ENCODE data around the gene NBEAL2. TPM values are rescaled to one million over a fixed set of nuclear protein-coding genes. Genes with fewer than 3 reads are reported as not detected.

NBEAL2 gene
- total and polyA plus RNA-seq, 10 donors: 44.0 to 271 (median 129) TPM

DNA sequence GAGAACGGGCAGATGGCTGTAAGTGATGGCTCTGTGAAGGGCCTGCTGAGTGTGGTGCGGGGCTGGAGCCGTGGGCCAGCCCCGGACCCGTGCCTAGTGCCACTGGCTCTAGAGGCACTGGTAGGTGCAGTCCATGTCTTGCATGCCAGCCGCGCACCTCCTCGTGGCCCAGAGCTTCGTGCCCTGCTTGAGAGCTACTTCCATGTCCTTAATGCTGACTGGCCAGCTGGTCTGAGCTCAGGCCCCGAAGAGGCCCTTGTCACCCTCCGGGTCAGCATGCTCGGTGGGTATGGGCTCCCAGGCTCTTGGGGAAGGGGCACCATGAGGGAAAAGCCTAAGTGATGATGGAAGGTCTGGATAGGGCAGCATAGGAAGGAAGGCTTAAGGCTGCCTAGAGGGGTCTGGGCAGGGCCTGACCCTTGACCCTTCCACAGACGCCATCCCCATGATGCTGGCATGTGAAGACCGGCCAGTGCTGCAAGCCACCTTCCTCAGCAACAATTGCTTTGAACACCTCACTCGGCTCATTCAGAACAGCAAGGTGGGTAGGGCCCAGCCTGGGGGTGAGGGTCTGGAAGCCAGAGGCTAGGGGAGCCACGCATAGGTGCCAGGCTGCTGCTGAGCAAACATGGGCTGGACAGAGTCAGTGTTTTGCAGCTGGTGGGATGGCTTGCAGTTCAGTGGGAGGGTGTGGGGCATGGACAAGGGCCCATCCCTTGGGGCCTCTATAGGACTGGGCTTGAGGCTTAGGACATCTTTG is 12.1 kb downstream of the NBEAL2 start:
- H3K9me3 ChIP-seq: no peaks in the 10 kb centered on the region
- no peaks in the 10 kb centered on the region for H3K27me3 ChIP-seq (replicated peaks in 1 of 7)
- peak overlapping the region in 4 of 8 donors; percentile 83 to 95 (median 92) for H3K27ac ChIP-seq
- intact Hi-C loops (cut with DNase I; ENCODE audit: low total_unique reads): no loop called here
- DNase-seq: peak; percentile 76
- WGBS, 5 donors: 91 to 99% (median 94%) methylated on average over 16 of the region's 16 CpGs
- H3K4me1 ChIP-seq: peaks cover 27 to 87% (median 60%) of the 10 kb centered on the region in 6 donors
- peak in 1 of 3 donors; percentile 7 for TF ChIP-seq POLR2AphosphoS5 (IDR thresholded peaks at IDR 0.05)
- TF ChIP-seq, protein P1, sequence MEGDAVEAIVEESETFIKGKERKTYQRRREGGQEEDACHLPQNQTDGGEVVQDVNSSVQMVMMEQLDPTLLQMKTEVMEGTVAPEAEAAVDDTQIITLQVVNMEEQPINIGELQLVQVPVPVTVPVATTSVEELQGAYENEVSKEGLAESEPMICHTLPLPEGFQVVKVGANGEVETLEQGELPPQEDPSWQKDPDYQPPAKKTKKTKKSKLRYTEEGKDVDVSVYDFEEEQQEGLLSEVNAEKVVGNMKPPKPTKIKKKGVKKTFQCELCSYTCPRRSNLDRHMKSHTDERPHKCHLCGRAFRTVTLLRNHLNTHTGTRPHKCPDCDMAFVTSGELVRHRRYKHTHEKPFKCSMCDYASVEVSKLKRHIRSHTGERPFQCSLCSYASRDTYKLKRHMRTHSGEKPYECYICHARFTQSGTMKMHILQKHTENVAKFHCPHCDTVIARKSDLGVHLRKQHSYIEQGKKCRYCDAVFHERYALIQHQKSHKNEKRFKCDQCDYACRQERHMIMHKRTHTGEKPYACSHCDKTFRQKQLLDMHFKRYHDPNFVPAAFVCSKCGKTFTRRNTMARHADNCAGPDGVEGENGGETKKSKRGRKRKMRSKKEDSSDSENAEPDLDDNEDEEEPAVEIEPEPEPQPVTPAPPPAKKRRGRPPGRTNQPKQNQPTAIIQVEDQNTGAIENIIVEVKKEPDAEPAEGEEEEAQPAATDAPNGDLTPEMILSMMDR (IDR thresholded peaks at IDR 0.05 in 8 of 11, conservative IDR thresholded peaks at IDR 0.05 in 3 of 11): no peak
- peaks cover 0 to 80% (median 40%) of the 10 kb centered on the region in 6 donors for H3K36me3 ChIP-seq
- H3K4me3 ChIP-seq: no peak overlapping the region

DNA sequence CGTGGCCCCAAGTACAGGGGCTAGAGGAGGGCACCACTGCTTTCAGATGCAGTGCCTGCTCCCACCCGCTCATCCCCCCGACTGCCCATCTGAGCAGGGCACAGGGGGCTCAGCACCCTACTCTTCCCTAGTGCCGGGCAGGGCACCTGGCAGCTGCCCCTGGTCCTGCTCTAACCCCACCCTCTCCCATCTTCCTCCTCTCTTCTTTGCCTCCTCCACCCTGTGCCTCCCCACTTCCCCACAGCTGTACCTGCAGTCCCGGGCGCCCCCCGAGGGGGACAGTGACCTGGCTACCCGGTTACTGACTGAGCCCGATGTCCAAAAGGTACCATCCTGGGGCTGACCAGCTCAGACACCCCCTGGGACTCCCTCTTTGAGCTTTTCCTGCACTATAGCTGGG is 12.8 kb downstream of the NBEAL2 start:
- Histone ChIP-seq H3K27me3 (replicated peaks in 1 of 7) (no peaks in the 10 kb centered on the region), H3K9me3 (no peaks in the 10 kb centered on the region), H3K4me1 (peaks cover 25 to 87% (median 60%) of the 10 kb centered on the region in 6 donors), H3K4me3 (no peak overlapping the region), H3K36me3 (peaks cover 0 to 86% (median 41%) of the 10 kb centered on the region in 6 donors), H3K27ac (peak overlapping the region in 2 of 8 donors; percentile 93 to 95)
- TF ChIP-seq, protein P1 (IDR thresholded peaks at IDR 0.05 in 8 of 11, conservative IDR thresholded peaks at IDR 0.05 in 3 of 11): no peak
- TF ChIP-seq POLR2A (IDR thresholded peaks at IDR 0.05): no peak
- TF ChIP-seq POLR2AphosphoS5 (IDR thresholded peaks at IDR 0.05): peak in 1 of 3 donors; percentile 3
- intact Hi-C loops (cut with DNase I; ENCODE audit: low total_unique reads): no loop called here
- WGBS, 5 donors: 84 to 93% (median 91%) methylated on average over 9 of the region's 9 CpGs
- peak; percentile 67 for DNase-seq

DNA sequence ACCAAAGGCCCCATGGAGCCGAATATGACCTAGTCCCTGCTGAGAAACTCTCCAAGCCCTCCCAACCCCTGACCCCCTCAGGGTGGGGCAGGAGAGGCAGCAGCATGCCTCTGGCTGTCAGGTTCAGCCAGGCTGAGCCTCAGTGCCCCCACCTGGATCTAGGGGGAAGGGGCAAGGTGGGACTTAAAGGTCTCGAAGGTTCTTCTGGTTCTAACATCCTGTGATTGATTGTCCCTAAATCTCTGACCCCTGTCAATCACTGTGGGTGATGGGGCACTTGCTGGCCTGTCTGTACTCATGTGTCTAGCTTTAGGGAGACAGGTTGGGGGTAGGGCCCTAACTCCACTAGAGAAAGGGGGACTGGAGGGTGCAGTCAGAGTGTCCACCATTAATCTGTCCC is 13.8 kb downstream of the NBEAL2 start:
- Histone ChIP-seq H3K27ac (no peak overlapping the region), H3K4me3 (no peak overlapping the region), H3K27me3 (replicated peaks in 1 of 7) (no peaks in the 10 kb centered on the region), H3K4me1 (peaks cover 19 to 87% (median 60%) of the 10 kb centered on the region in 6 donors), H3K9me3 (no peaks in the 10 kb centered on the region), H3K36me3 (peaks cover 0 to 97% (median 50%) of the 10 kb centered on the region in 6 donors)
- 80 to 100% (median 87%) methylated on average over 2 of the region's 2 CpGs for WGBS, 5 donors
- no peak for DNase-seq
- intact Hi-C loops (cut with DNase I; ENCODE audit: low total_unique reads): no loop called here
- TF ChIP-seq, protein P1 (IDR thresholded peaks at IDR 0.05 in 8 of 11, conservative IDR thresholded peaks at IDR 0.05 in 3 of 11): no peak

DNA sequence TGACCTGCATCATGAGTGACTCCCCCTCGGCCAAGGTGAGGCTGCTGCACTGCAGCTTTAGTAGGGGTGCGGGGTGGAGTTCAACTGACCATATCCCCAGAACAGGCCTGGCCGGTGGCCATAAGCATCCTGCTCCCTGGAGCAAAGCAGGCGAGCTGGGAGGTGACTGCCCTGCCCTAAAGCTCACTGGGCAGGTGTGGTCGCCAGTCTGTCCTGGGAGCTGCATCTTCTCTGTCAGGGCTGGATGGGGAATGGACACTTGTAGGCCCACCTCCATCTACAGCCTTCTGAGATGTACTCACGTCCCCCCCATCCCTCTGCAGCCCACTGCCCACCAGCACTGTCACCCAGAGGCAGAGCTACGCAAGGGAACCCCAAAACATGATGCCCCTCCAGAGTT is 14.5 kb downstream of the NBEAL2 start:
- H3K36me3 ChIP-seq: peaks cover 0 to 99% (median 56%) of the 10 kb centered on the region in 6 donors
- H3K27me3 ChIP-seq (replicated peaks in 1 of 7): no peaks in the 10 kb centered on the region
- intact Hi-C loops (cut with DNase I; ENCODE audit: low total_unique reads): no loop called here
- H3K9me3 ChIP-seq: no peaks in the 10 kb centered on the region
- H3K4me3 ChIP-seq: no peak overlapping the region
- no peak for DNase-seq
- no peak overlapping the region for H3K27ac ChIP-seq
- no peak for TF ChIP-seq POLR2A (IDR thresholded peaks at IDR 0.05)
- TF ChIP-seq POLR2AphosphoS5 (IDR thresholded peaks at IDR 0.05): peak in 2 of 3 donors; percentile 4 to 37
- peaks cover 18 to 87% (median 59%) of the 10 kb centered on the region in 6 donors for H3K4me1 ChIP-seq
- 92 to 96% (median 94%) methylated on average over 5 to 7 of the region's 7 CpGs for WGBS, 5 donors

Data from spleen (tissue), 11 donors.